ENCODE data around the gene TTLL12.

Gene TTLL12

GRCh38 chr22:43226377-43227238, 39.7 kb upstream of the TTLL12 start:
- H3F3A ChIP-seq (ENCODE audit: insufficient read depth, low read length), result no peaks in the 10 kb centered on the region
- no peaks in the 10 kb centered on the region for H4K20me1 ChIP-seq (ENCODE audit: insufficient read depth, low read length)
- no peak overlapping the region for H3K27ac ChIP-seq (ENCODE audit: low read length)
- no peaks in the 10 kb centered on the region for H3K9me2 ChIP-seq (replicated peaks; ENCODE audit: insufficient read depth, low read length)
- H3K4me2 ChIP-seq (ENCODE audit: low read depth, low read length), result no peak overlapping the region
- H3K79me2 ChIP-seq (ENCODE audit: low read length), result no peaks in the 10 kb centered on the region
- H3K4me3 ChIP-seq (ENCODE audit: low read length), result no peak overlapping the region
- TF ChIP-seq EZH2 (optimal IDR thresholded peaks at IDR 0.05; ENCODE audit: low read depth, low read length) (no peak), EZH2phosphoT487 (IDR thresholded peaks at IDR 0.05; ENCODE audit: low read length) (no peak)
- TF ChIP-seq, protein P1, sequence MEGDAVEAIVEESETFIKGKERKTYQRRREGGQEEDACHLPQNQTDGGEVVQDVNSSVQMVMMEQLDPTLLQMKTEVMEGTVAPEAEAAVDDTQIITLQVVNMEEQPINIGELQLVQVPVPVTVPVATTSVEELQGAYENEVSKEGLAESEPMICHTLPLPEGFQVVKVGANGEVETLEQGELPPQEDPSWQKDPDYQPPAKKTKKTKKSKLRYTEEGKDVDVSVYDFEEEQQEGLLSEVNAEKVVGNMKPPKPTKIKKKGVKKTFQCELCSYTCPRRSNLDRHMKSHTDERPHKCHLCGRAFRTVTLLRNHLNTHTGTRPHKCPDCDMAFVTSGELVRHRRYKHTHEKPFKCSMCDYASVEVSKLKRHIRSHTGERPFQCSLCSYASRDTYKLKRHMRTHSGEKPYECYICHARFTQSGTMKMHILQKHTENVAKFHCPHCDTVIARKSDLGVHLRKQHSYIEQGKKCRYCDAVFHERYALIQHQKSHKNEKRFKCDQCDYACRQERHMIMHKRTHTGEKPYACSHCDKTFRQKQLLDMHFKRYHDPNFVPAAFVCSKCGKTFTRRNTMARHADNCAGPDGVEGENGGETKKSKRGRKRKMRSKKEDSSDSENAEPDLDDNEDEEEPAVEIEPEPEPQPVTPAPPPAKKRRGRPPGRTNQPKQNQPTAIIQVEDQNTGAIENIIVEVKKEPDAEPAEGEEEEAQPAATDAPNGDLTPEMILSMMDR (IDR thresholded peaks at IDR 0.05; ENCODE audit: low read length), result no peak
- H3K36me3 ChIP-seq (replicated peaks; ENCODE audit: insufficient read depth, low read length), result no peaks in the 10 kb centered on the region
- DNase-seq, result no peak
- no peak overlapping the region for H2AFZ ChIP-seq (ENCODE audit: low read length)
- no peaks in the 10 kb centered on the region for H3K9me3 ChIP-seq (replicated peaks; ENCODE audit: insufficient read depth, low read length)
- H3K9ac ChIP-seq (ENCODE audit: low read length), result no peak overlapping the region
- no peaks in the 10 kb centered on the region for H3K4me1 ChIP-seq (ENCODE audit: low read length)
- peaks cover 6% of the 10 kb centered on the region for H3K27me3 ChIP-seq (replicated peaks; ENCODE audit: insufficient read depth, low read length)

DNA sequence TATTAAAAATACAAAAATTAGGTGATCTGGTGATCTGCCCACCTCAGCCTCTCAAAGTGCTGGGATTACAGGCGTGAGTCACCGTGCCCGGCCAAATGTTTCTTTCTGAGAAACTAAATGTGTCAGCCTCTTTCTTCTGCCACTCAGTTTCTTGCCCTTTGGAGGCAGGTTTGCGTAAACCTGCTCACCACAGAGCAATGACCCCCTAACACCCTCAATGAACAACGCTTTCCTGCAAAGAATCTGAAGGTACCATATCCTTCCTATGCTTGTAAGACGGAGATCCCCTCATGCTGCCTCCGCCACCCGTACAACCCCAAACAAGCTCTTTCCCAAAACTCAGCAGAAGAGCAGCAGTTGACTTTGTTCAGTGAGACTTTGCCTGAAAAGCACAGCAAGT, 38.7 kb upstream of the TTLL12 start:
- H3K27me3 ChIP-seq (replicated peaks; ENCODE audit: insufficient read depth, low read length), result peaks cover 6% of the 10 kb centered on the region
- DNase-seq, result no peak
- no peaks in the 10 kb centered on the region for H4K20me1 ChIP-seq (ENCODE audit: insufficient read depth, low read length)
- H3K4me3 ChIP-seq (ENCODE audit: low read length), result no peak overlapping the region
- no peaks in the 10 kb centered on the region for H3K79me2 ChIP-seq (ENCODE audit: low read length)
- H3K4me2 ChIP-seq (ENCODE audit: low read depth, low read length), result no peak overlapping the region
- H3F3A ChIP-seq (ENCODE audit: insufficient read depth, low read length), result no peaks in the 10 kb centered on the region
- no peak overlapping the region for H3K9ac ChIP-seq (ENCODE audit: low read length)
- TF ChIP-seq EZH2phosphoT487 (IDR thresholded peaks at IDR 0.05; ENCODE audit: low read length), result no peak
- TF ChIP-seq, protein P1 (IDR thresholded peaks at IDR 0.05; ENCODE audit: low read length), result no peak
- no peak for TF ChIP-seq EZH2 (optimal IDR thresholded peaks at IDR 0.05; ENCODE audit: low read depth, low read length)
- H3K9me2 ChIP-seq (replicated peaks; ENCODE audit: insufficient read depth, low read length), result no peaks in the 10 kb centered on the region
- no peak overlapping the region for H2AFZ ChIP-seq (ENCODE audit: low read length)
- no peak overlapping the region for H3K27ac ChIP-seq (ENCODE audit: low read length)
- H3K36me3 ChIP-seq (replicated peaks; ENCODE audit: insufficient read depth, low read length), result no peaks in the 10 kb centered on the region
- no peaks in the 10 kb centered on the region for H3K4me1 ChIP-seq (ENCODE audit: low read length)
- no peaks in the 10 kb centered on the region for H3K9me3 ChIP-seq (replicated peaks; ENCODE audit: insufficient read depth, low read length)

GRCh38 chr22:43222987-43223386, 36.1 kb upstream of the TTLL12 start:
- Histone ChIP-seq H3K27ac (ENCODE audit: low read length) (no peak overlapping the region), H3K9me3 (replicated peaks; ENCODE audit: insufficient read depth, low read length) (no peaks in the 10 kb centered on the region), H3K4me1 (ENCODE audit: low read length) (no peaks in the 10 kb centered on the region), H3K9me2 (replicated peaks; ENCODE audit: insufficient read depth, low read length) (no peaks in the 10 kb centered on the region), H3K36me3 (replicated peaks; ENCODE audit: insufficient read depth, low read length) (no peaks in the 10 kb centered on the region), H2AFZ (ENCODE audit: low read length) (no peak overlapping the region), H3K9ac (ENCODE audit: low read length) (no peak overlapping the region), H3K4me3 (ENCODE audit: low read length) (no peak overlapping the region), H3K79me2 (ENCODE audit: low read length) (no peaks in the 10 kb centered on the region), H3F3A (ENCODE audit: insufficient read depth, low read length) (no peaks in the 10 kb centered on the region), H3K4me2 (ENCODE audit: low read depth, low read length) (no peak overlapping the region), H3K27me3 (replicated peaks; ENCODE audit: insufficient read depth, low read length) (peaks cover 6% of the 10 kb centered on the region), H4K20me1 (ENCODE audit: insufficient read depth, low read length) (no peaks in the 10 kb centered on the region)
- TF ChIP-seq, protein P1 (IDR thresholded peaks at IDR 0.05; ENCODE audit: low read length), result no peak
- no peak for TF ChIP-seq EZH2phosphoT487 (IDR thresholded peaks at IDR 0.05; ENCODE audit: low read length)
- no peak for TF ChIP-seq EZH2 (optimal IDR thresholded peaks at IDR 0.05; ENCODE audit: low read depth, low read length)
- no peak for DNase-seq
